ENCODE data around the gene SH3D19. TPM values are rescaled to one million over a fixed set of nuclear protein-coding genes. Genes with fewer than 3 reads are reported as not detected.

SH3D19 gene
- total and polyA plus RNA-seq, 2 of the 4 experiments (the other 2 are of a cell fraction), result 14.4 to 27.2 TPM

- Histone ChIP-seq H3K18ac (ENCODE audit: low read depth, low read length) (no peak overlapping the region), H3K9ac (ENCODE audit: low read depth, low read length) (no peak overlapping the region), H3K23ac (ENCODE audit: low read depth, low read length) (no peak overlapping the region), H3K9me1 (ENCODE audit: insufficient read depth, low read length) (no peaks in the 10 kb centered on the region), H4K91ac (ENCODE audit: insufficient read depth, low read depth, low read length) (no peak overlapping the region), H3K14ac (replicated peaks; ENCODE audit: low read depth, low read length) (no peak overlapping the region), H3K27ac (ENCODE audit: insufficient read depth, low read length) (no peak overlapping the region), H2BK15ac (ENCODE audit: low read depth, low read length) (no peak overlapping the region), H3K9me3 (ENCODE audit: control insufficient read depth, insufficient read depth, low read length) (no peaks in the 10 kb centered on the region), H4K20me1 (ENCODE audit: insufficient read depth, low read length) (no peaks in the 10 kb centered on the region), H2AK5ac (ENCODE audit: low read depth, low read length) (no peak overlapping the region), H3K27me3 (ENCODE audit: control insufficient read depth, insufficient read depth, low read length) (no peaks in the 10 kb centered on the region), H2AK9ac (replicated peaks; ENCODE audit: low read depth, low read length, poor library complexity) (no peak overlapping the region), H4K5ac (ENCODE audit: low read depth, low read length) (no peak overlapping the region), H2BK120ac (ENCODE audit: low read depth, low read length) (no peak overlapping the region), H2AFZ (replicated peaks; ENCODE audit: low read length, poor library complexity) (no peak overlapping the region), H3K36me3 (ENCODE audit: control insufficient read depth, insufficient read depth, low read length) (no peaks in the 10 kb centered on the region), H2BK20ac (ENCODE audit: low read depth, low read length) (no peak overlapping the region), H2BK5ac (ENCODE audit: low read depth, low read length, poor library complexity, severe bottlenecking) (no peak overlapping the region), H4K8ac (ENCODE audit: low read depth in 2 of 2, low read length in 2 of 2) (no peak overlapping the region), H3K56ac (ENCODE audit: extremely low read depth, insufficient read depth, low read length) (no peak overlapping the region), H3K4me2 (ENCODE audit: low read depth, low read length) (no peak overlapping the region), H3K4me3 (ENCODE audit: insufficient read depth, low read depth, low read length) (no peak overlapping the region), H3K79me1 (ENCODE audit: low read depth in 1 of 2, low read length in 2 of 2) (no peaks in the 10 kb centered on the region), H3K4me1 (ENCODE audit: control insufficient read depth, insufficient read depth, low read length) (no peaks in the 10 kb centered on the region), H3K4ac (ENCODE audit: low read depth, low read length) (no peak overlapping the region)
- ATAC-seq (ENCODE audit: low read depth) (no peak), DNase-seq (no peak)
- no TSS peak for BruUV-seq (replicated peaks)
- intact Hi-C loops (cut with micrococcal nuclease), result no loop called here
- in situ Hi-C loops (cut with MboI; ENCODE audit: low sequenced_read_pairs), result no loop called here
- ChIA-PET CTCF (no interaction called here), POLR2A (ENCODE audit: unreplicated experiment) (no interaction called here)
- dilution Hi-C loops (cut with HindIII; ENCODE audit: low sequenced_read_pairs, unreplicated experiment), result no loop called here
- no CpG with 5 or more reads among the region's 5 CpGs for WGBS, 2 experiments (ENCODE audit: extremely low coverage in 2 of 2, insufficient read length in 1 of 2)
- no peak for TF ChIP-seq MAFK (IDR thresholded peaks at IDR 0.05; ENCODE audit: low read depth, low read length)
- TF ChIP-seq MAZ (IDR thresholded peaks at IDR 0.05; ENCODE audit: borderline replicate concordance, low read depth, low read length), result no peak
- TF ChIP-seq NFE2L2 (IDR thresholded peaks at IDR 0.05; ENCODE audit: low read depth, low read length), result no peak
- TF ChIP-seq ELK1 (IDR thresholded peaks at IDR 0.05; ENCODE audit: borderline replicate concordance, low read depth, low read length), result no peak
- no peak for TF ChIP-seq RAD21 (IDR thresholded peaks at IDR 0.05; ENCODE audit: low read length)
Measured at GRCh38 chr4:151233600-151233999, 91.8 kb downstream of the SH3D19 start.
